H9 (cell line): ENCODE data around the gene ITIH2. TPM values are rescaled to one million over a fixed set of nuclear protein-coding genes. Genes with fewer than 3 reads are reported as not detected.

Source experiments
- DNase-seq: peaks from one replicate; pipeline ENCODE4 v3.0.0-alpha.2; 2017
- H2AFZ ChIP-seq: one replicate; pipeline ENCODE4 v1.6.1; 2013; ENCODE audit warnings: mild to moderate bottlenecking, low read length, control low read depth, moderate library complexity
- H2AK5ac ChIP-seq: 2 replicates; pipeline ENCODE4 v1.6.1; 2013; ENCODE audit warnings: low read length, control low read depth, mixed read lengths; ENCODE audit not compliant: insufficient read length
- H2BK120ac ChIP-seq: one replicate; pipeline ENCODE4 v1.6.1; 2013; ENCODE audit warnings: low read depth, mild to moderate bottlenecking, low read length, control low read depth, inconsistent platforms; ENCODE audit not compliant: poor library complexity, severe bottlenecking
- H2BK12ac ChIP-seq: 2 replicates; pipeline ENCODE4 v1.6.1; 2013; ENCODE audit warnings: low read length, control low read depth, mixed read lengths, low read depth; ENCODE audit not compliant: insufficient read length
- H2BK15ac ChIP-seq: 2 replicates; pipeline ENCODE4 v1.6.1; 2013; ENCODE audit warnings: low read depth, low read length, control low read depth
- H2BK20ac ChIP-seq: one replicate; pipeline ENCODE4 v1.6.1; 2013; ENCODE audit warnings: low read depth, mild to moderate bottlenecking, low read length, control low read depth, inconsistent platforms; ENCODE audit not compliant: poor library complexity, severe bottlenecking
- H2BK5ac ChIP-seq: 2 replicates; pipeline ENCODE4 v1.6.1; 2013; ENCODE audit warnings: low read length, control low read depth, mixed read lengths; ENCODE audit not compliant: insufficient read length
- H3K14ac ChIP-seq: 2 replicates; pipeline ENCODE4 v1.6.1; 2013; ENCODE audit warnings: low read length, control low read depth; ENCODE audit not compliant: insufficient read depth
- H3K18ac ChIP-seq: 2 replicates; pipeline ENCODE4 v1.6.1; 2013; ENCODE audit warnings: low read depth, mild to moderate bottlenecking, mixed read lengths, low read length, control low read depth; ENCODE audit not compliant: insufficient read length
- H3K23ac ChIP-seq: 2 replicates; pipeline ENCODE4 v1.6.1; 2013; ENCODE audit warnings: low read length, control low read depth, mixed read lengths, low read depth; ENCODE audit not compliant: insufficient read length
- H3K23me2 ChIP-seq: 2 replicates; pipeline ENCODE4 v1.6.1; 2013; ENCODE audit warnings: low read depth, mild to moderate bottlenecking, mixed read lengths, low read length, control low read depth; ENCODE audit not compliant: insufficient read length, poor library complexity, severe bottlenecking
- H3K27ac ChIP-seq: 2 replicates; pipeline ENCODE4 v1.5.1; 2013; ENCODE audit warnings: low read length, control low read depth, mixed read lengths, low read depth; ENCODE audit not compliant: insufficient read length
- H3K27me3 ChIP-seq: 2 replicates; pipeline ENCODE4 v1.6.1; 2013; ENCODE audit warnings: low read length, control low read depth, inconsistent platforms; ENCODE audit not compliant: insufficient read depth
- H3K4ac ChIP-seq: 2 replicates; pipeline ENCODE4 v1.6.1; 2013; ENCODE audit warnings: low read depth, mild to moderate bottlenecking, control low read depth, inconsistent platforms, low read length, moderate library complexity
- H3K4me1 ChIP-seq: 2 replicates; pipeline ENCODE4 v1.6.1; 2013; ENCODE audit warnings: low read length, control low read depth, inconsistent platforms; ENCODE audit not compliant: insufficient read depth
- H3K4me2 ChIP-seq: 2 replicates; pipeline ENCODE4 v1.6.1; 2013; ENCODE audit warnings: low read length, control low read depth, mixed read lengths; ENCODE audit not compliant: insufficient read length, insufficient read depth
- H3K56ac ChIP-seq: 2 replicates; pipeline ENCODE4 v1.6.1; 2013; ENCODE audit warnings: low read depth, mild to moderate bottlenecking, mixed read lengths, low read length, control low read depth; ENCODE audit not compliant: insufficient read length
- H3K79me1 ChIP-seq: 2 replicates; pipeline ENCODE4 v1.6.1; 2013; ENCODE audit warnings: low read depth, mild to moderate bottlenecking, moderate library complexity, low read length, control low read depth, inconsistent platforms; ENCODE audit not compliant: insufficient read depth, poor library complexity, severe bottlenecking
- H3K79me2 ChIP-seq: 2 replicates; pipeline ENCODE4 v1.6.1; 2013; ENCODE audit warnings: low read length, control low read depth, inconsistent platforms; ENCODE audit not compliant: insufficient read depth
- H3K9ac ChIP-seq: 2 replicates; pipeline ENCODE4 v1.6.1; 2013; ENCODE audit warnings: low read length, control low read depth, mixed read lengths; ENCODE audit not compliant: insufficient read length; ENCODE audit errors: extremely low read depth
- H3K9me3 ChIP-seq: one replicate; pipeline ENCODE4 v1.6.1; 2013; ENCODE audit warnings: low read depth, low read length, inconsistent platforms; ENCODE audit not compliant: control insufficient read depth
- H3T11ph ChIP-seq: one replicate; pipeline ENCODE4 v1.6.1; 2013; ENCODE audit warnings: mild to moderate bottlenecking, low read length, control low read depth, inconsistent platforms
- H4K20me1 ChIP-seq: one replicate; pipeline ENCODE4 v1.6.1; 2013; ENCODE audit not compliant: control insufficient read depth, insufficient read length, insufficient read depth
- H4K5ac ChIP-seq: 2 replicates; pipeline ENCODE4 v1.6.1; 2013; ENCODE audit warnings: low read depth, mild to moderate bottlenecking, mixed read lengths, low read length, control low read depth; ENCODE audit not compliant: insufficient read length
- H4K8ac ChIP-seq: replicated peaks from 2 replicates; pipeline ENCODE4 v1.6.1; 2013; ENCODE audit warnings: low read length, control low read depth, mixed read lengths, low read depth; ENCODE audit not compliant: insufficient read length
- H4K91ac ChIP-seq: 2 replicates; pipeline ENCODE4 v1.6.1; 2013; ENCODE audit warnings: low read depth, mild to moderate bottlenecking, moderate library complexity, mixed read lengths, low read length, control low read depth; ENCODE audit not compliant: insufficient read length
- H3K27ac Mint-ChIP-seq, 3 experiments: 2 replicates in 2 of 3; 3 replicates in 1 of 3; pipeline ENCODE4 v1.8.0; 2020 to 2021; ENCODE audit warnings: mixed read lengths in 3 of 3, mild to moderate bottlenecking in 1 of 3, moderate library complexity in 1 of 3
- H3K27me3 Mint-ChIP-seq: 2 replicates; pipeline ENCODE4 v1.8.0; 2021; ENCODE audit warnings: low read depth, mild to moderate bottlenecking, moderate library complexity, mixed read lengths
- H3K36me3 Mint-ChIP-seq, 3 experiments: 2 replicates in 2 of 3; 3 replicates in 1 of 3; pipeline ENCODE4 v1.8.0; 2020 to 2021; ENCODE audit warnings: low read depth in 3 of 3, mixed read lengths in 3 of 3; ENCODE audit not compliant: insufficient read depth in 1 of 3
- H3K4me1 Mint-ChIP-seq, 2 experiments: 2 replicates each; pipeline ENCODE4 v1.8.0; 2020; ENCODE audit warnings: mixed read lengths in 2 of 2
- H3K4me3 Mint-ChIP-seq, 2 experiments: 2 replicates in 1 of 2; 3 replicates in 1 of 2; pipeline ENCODE4 v1.8.0; 2020 to 2021; ENCODE audit warnings: mild to moderate bottlenecking in 2 of 2, mixed read lengths in 2 of 2, moderate library complexity in 1 of 2
- H3K9me3 Mint-ChIP-seq, 2 experiments: 2 replicates in 1 of 2; 3 replicates in 1 of 2; pipeline ENCODE4 v1.8.0; 2020; ENCODE audit warnings: mild to moderate bottlenecking in 2 of 2, mixed read lengths in 2 of 2, moderate library complexity in 1 of 2
- CTCF ChIP-seq: fragments of 200-600 bp; sonication (generic); conservative IDR thresholded peaks from 3 replicates; pipeline ENCODE4 v1.8.0; 2021; ENCODE audit warnings: antibody characterized with exemption, mild to moderate bottlenecking
- WGBS: extraction: QIAGEN DNeasy Blood & Tissue Kit; methylation state at CpG from one replicate; pipeline ENCODE4 v1.1.7; 2013; ENCODE audit warnings: missing lambda C conversion rate, low lambda C conversion rate, mixed read lengths; ENCODE audit not compliant: insufficient read length; ENCODE audit errors: extremely low coverage; 5-methylcytosine and 5-hydroxymethylcytosine counted together
- total RNA-seq: library from RNA; stranded (reverse); gene quantifications from 2 replicates; pipeline ENCODE4 v1.2.1, GENCODE V29; 2021

The ITIH2 gene
- total RNA-seq, 1 experiment from 2014 or later = not detected

- no peaks in the 10 kb centered on the region for H3K4me1 ChIP-seq
- H4K91ac ChIP-seq = no peak overlapping the region
- H4K5ac ChIP-seq = no peak overlapping the region
- no peak overlapping the region for H3K18ac ChIP-seq
- TF ChIP-seq CTCF = no peak
- no peak overlapping the region for H2BK12ac ChIP-seq
- WGBS = no CpG with 5 or more reads among the region's 23 CpGs
- no peaks in the 10 kb centered on the region for H3K9me3 ChIP-seq
- Mint-ChIP-seq H3K27me3 (peaks cover 59% of the 10 kb centered on the region), H3K36me3 (no peaks in the 10 kb centered on the region), H3K4me3 (no peak overlapping the region), H3K4me1 (peaks cover 3 to 10% of the 10 kb centered on the region in 2 experiments; a peak in 3 of 4 replicates), H3K9me3 (no peaks in the 10 kb centered on the region; a peak in 1 of 5 replicates), H3K27ac (no peak overlapping the region; a peak in 1 of 7 replicates)
- no peak overlapping the region for H3K23ac ChIP-seq
- no peak overlapping the region for H3T11ph ChIP-seq
- no peak overlapping the region for H3K9ac ChIP-seq
- H3K14ac ChIP-seq = no peak overlapping the region
- no peak overlapping the region for H4K8ac ChIP-seq
- no peak overlapping the region for H2BK20ac ChIP-seq
- peaks cover 3% of the 10 kb centered on the region for H3K23me2 ChIP-seq
- no peaks in the 10 kb centered on the region for H3K79me1 ChIP-seq
- DNase-seq = no peak
- no peak overlapping the region for H2BK5ac ChIP-seq
- no peak overlapping the region for H2AFZ ChIP-seq
- no peaks in the 10 kb centered on the region for H4K20me1 ChIP-seq
- H3K27me3 ChIP-seq = no peaks in the 10 kb centered on the region
- H3K56ac ChIP-seq = no peak overlapping the region
- no peak overlapping the region for H2AK5ac ChIP-seq
- H3K79me2 ChIP-seq = no peaks in the 10 kb centered on the region
- no peak overlapping the region for H3K4me2 ChIP-seq
- H3K4ac ChIP-seq = no peak overlapping the region
- H3K27ac ChIP-seq = no peak overlapping the region
- H2BK15ac ChIP-seq = no peak overlapping the region
- H2BK120ac ChIP-seq = no peak overlapping the region
Observed at GRCh38 chr10:7672341-7673134, 30.6 kb upstream of the ITIH2 start.
